Testis (tissue), 2 donors: Measurements from ENCODE around the gene BRAF.

Experiments
- POLR2A ChIP-seq: fragments of 450-650 bp; IDR thresholded peaks from one replicate; pipeline ENCODE4 v1.6.1; 2017; ENCODE audit warnings: antibody characterized with exemption, mild to moderate bottlenecking, moderate library complexity
- TF ChIP-seq, protein P1 (sequence below), 3 experiments: fragments of 450-650 bp in 2 of 3; fragments of 200-600 bp in 1 of 3; sonication (generic) in 1 of 3; IDR thresholded peaks; one replicate each; pipeline ENCODE4 v1.5.1; 2016 to 2019; ENCODE audit warnings: antibody characterized with exemption in 3 of 3, mild to moderate bottlenecking in 2 of 3, moderate library complexity in 1 of 3

DNA sequence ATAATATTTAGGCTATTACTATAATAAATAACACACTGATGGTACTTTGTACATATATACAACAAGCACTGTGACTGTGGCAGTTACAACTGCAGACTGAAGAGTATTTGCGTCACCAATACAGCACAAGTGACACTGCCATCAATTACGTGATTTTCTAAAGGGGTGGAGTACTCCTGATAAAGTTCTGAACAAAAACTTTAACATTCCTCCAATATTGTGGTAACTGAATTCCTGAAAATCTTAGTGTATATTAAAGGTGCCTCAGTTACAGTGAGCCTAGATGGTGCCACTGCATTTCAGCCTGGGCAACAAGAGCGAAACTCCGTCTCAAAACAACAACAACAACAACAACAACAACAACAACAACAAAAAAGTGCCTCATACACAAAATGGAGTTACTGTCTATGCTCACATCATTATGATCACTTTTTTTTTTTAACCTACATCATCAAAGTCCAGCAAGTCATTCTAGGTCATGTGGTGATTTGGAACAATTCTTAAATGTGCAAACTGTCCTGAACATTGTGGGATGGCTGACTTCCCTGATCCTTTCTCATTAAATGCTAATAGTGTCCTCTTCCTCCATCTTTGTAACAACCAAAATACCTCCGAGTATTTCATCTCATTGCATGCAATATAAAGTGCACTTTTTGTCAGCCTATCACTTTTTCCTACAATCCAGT lies 15.1 kb downstream of the BRAF start:
- TF ChIP-seq, protein P1, sequence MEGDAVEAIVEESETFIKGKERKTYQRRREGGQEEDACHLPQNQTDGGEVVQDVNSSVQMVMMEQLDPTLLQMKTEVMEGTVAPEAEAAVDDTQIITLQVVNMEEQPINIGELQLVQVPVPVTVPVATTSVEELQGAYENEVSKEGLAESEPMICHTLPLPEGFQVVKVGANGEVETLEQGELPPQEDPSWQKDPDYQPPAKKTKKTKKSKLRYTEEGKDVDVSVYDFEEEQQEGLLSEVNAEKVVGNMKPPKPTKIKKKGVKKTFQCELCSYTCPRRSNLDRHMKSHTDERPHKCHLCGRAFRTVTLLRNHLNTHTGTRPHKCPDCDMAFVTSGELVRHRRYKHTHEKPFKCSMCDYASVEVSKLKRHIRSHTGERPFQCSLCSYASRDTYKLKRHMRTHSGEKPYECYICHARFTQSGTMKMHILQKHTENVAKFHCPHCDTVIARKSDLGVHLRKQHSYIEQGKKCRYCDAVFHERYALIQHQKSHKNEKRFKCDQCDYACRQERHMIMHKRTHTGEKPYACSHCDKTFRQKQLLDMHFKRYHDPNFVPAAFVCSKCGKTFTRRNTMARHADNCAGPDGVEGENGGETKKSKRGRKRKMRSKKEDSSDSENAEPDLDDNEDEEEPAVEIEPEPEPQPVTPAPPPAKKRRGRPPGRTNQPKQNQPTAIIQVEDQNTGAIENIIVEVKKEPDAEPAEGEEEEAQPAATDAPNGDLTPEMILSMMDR (IDR thresholded peaks at IDR 0.05) = no peak
- no peak for TF ChIP-seq POLR2A
